HepG2 (cell line): ENCODE results near the gene BCORL1.

Experiments
- CEBPB ChIP-seq: IDR thresholded peaks from 2 replicates; pipeline ENCODE4 v1.6.1; 2011; ENCODE audit warnings: low read depth, low read length, improper control_type of control experiment, borderline replicate concordance
- CTCF ChIP-seq: sonication (generic); formaldehyde crosslinking; IDR thresholded peaks from 2 replicates; pipeline ENCODE4 v1.5.0; 2020; ENCODE audit warnings: mild to moderate bottlenecking, missing genetic modification reagents, moderate library complexity
- ELK4 ChIP-seq: sonication (generic); formaldehyde crosslinking; IDR thresholded peaks from 2 replicates; pipeline ENCODE4 v1.9.0; 2021; ENCODE audit warnings: missing genetic modification reagents, borderline replicate concordance
- EZH2 ChIP-seq: conservative IDR thresholded peaks from 2 replicates; pipeline ENCODE4 v1.6.1; 2012; ENCODE audit warnings: mild to moderate bottlenecking, low read depth, low read length, moderate library complexity
- KLF6 ChIP-seq: IDR thresholded peaks from 2 replicates; pipeline ENCODE4 v1.8.0; 2016; ENCODE audit warnings: missing biosample characterization, missing genetic modification reagents
- NR2C2 ChIP-seq: sonication (generic); formaldehyde crosslinking; IDR thresholded peaks from 2 replicates; pipeline ENCODE4 v1.4.0; 2020; ENCODE audit warnings: missing genetic modification reagents, mild to moderate bottlenecking, moderate library complexity, borderline replicate concordance
- POLR2A ChIP-seq, 2 experiments: IDR thresholded peaks; 2 replicates each; pipeline ENCODE4 v1.6.1; 2011; ENCODE audit warnings: low read depth in 2 of 2, low read length in 2 of 2, mild to moderate bottlenecking in 1 of 2, moderate library complexity in 1 of 2; ENCODE audit not compliant: insufficient read depth in 1 of 2
- TBL1XR1 ChIP-seq: fragments of 150-350 bp; IDR thresholded peaks from 2 replicates; pipeline ENCODE4 v1.6.1; 2014; ENCODE audit warnings: borderline replicate concordance, low read length; ENCODE audit not compliant: partially characterized antibody
- ZBTB49 ChIP-seq: sonication (generic); formaldehyde crosslinking; IDR thresholded peaks from 2 replicates; pipeline ENCODE4 v1.4.0; 2020; ENCODE audit warnings: missing genetic modification reagents, borderline replicate concordance
- ZNF44 ChIP-seq: sonication (generic); formaldehyde crosslinking; IDR thresholded peaks from 2 replicates; pipeline ENCODE4 v1.5.1; 2020; ENCODE audit warnings: mild to moderate bottlenecking, missing genetic modification reagents
- ZNF574 ChIP-seq: sonication (generic); formaldehyde crosslinking; IDR thresholded peaks from 2 replicates; pipeline ENCODE4 v1.4.0; 2020; ENCODE audit warnings: missing genetic modification reagents
- ZNF770 ChIP-seq: sonication (generic); formaldehyde crosslinking; IDR thresholded peaks from 2 replicates; pipeline ENCODE4 v1.5.0; 2020; ENCODE audit warnings: mild to moderate bottlenecking, missing genetic modification reagents

DNA sequence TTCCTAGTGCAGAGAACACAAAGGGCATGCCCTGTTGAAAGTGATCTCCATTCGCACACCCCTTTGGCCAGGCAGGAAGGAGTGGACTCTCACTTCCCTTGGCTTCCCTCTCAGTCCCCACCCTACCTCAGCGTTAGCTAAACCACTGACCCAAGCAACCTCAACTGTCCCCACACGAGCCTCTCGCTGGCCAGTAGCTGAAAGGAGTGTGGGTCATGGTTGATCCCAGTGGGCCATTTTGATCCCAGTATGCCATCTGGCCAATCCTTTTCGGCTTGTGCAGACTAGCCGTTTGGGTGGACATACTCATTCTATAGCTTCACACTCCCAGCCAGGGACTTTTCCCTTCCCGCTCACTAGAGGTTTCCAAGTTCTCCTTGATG is 24.4 kb upstream of the BCORL1 start:
- TF ChIP-seq POLR2A (IDR thresholded peaks at IDR 0.05; ENCODE audit: insufficient read depth in 1 of 2, low read depth in 2 of 2, low read length in 2 of 2) (no peak), CEBPB (no peak), ZBTB49 (CRISPR knock-in tag) (no peak), ZNF574 (CRISPR knock-in tag) (no peak), NR2C2 (no peak), CTCF (CRISPR knock-in tag) (no peak), ELK4 (no peak), TBL1XR1 (no peak), ZNF44 (no peak), ZNF770 (CRISPR knock-in tag) (no peak), KLF6 (no peak), EZH2 (no peak)
